ENCODE data around the gene SLC1A2.

DNA sequence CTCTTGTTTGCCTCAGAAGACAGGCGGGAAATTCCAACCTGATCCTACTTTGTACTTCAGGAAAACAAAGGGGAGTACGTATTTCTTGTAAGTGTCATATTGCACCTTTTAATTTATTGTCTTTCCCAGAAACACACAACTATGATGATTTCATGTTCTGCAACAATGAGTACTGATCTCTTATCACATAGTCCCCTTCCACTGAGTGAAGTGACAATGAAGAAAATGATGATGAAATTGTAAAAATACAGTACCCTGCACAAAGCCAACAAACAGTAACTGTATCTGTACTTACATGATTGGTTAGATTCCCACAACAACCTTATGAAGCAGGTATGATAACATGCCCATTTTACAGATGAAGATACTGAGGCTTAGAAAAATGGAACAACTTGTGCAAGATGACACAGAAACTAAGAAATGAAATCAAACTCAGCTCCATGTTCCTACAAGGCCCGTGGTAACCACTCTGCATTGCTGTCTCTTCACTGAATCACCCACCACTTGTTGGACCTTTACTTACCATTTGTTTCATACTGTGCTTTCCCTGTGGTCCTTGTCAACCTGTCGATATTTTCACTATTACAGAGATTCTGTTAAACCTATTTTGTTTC lies 37.5 kb downstream of the SLC1A2 start:
- TF ChIP-seq PPARA (CRISPR knock-in tag; IDR thresholded peaks at IDR 0.05; ENCODE audit: borderline replicate concordance) (no peak), CSDC2 (CRISPR knock-in tag; IDR thresholded peaks at IDR 0.05) (no peak), ZC3H10 (CRISPR knock-in tag; IDR thresholded peaks at IDR 0.05) (no peak), RARB (CRISPR knock-in tag; IDR thresholded peaks at IDR 0.05) (no peak), ZFP30 (CRISPR knock-in tag; IDR thresholded peaks at IDR 0.05) (no peak), ZNF70 (CRISPR knock-in tag; IDR thresholded peaks at IDR 0.05) (no peak), ARNTL (CRISPR knock-in tag; IDR thresholded peaks at IDR 0.05; ENCODE audit: borderline replicate concordance, low read depth) (no peak)
- TF ChIP-seq, protein P1, sequence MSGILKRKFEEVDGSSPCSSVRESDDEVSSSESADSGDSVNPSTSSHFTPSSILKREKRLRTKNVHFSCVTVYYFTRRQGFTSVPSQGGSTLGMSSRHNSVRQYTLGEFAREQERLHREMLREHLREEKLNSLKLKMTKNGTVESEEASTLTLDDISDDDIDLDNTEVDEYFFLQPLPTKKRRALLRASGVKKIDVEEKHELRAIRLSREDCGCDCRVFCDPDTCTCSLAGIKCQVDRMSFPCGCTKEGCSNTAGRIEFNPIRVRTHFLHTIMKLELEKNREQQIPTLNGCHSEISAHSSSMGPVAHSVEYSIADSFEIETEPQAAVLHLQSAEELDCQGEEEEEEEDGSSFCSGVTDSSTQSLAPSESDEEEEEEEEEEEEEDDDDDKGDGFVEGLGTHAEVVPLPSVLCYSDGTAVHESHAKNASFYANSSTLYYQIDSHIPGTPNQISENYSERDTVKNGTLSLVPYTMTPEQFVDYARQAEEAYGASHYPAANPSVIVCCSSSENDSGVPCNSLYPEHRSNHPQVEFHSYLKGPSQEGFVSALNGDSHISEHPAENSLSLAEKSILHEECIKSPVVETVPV (CRISPR knock-in tag; IDR thresholded peaks at IDR 0.05), result no peak
- TF ChIP-seq, protein P2, sequence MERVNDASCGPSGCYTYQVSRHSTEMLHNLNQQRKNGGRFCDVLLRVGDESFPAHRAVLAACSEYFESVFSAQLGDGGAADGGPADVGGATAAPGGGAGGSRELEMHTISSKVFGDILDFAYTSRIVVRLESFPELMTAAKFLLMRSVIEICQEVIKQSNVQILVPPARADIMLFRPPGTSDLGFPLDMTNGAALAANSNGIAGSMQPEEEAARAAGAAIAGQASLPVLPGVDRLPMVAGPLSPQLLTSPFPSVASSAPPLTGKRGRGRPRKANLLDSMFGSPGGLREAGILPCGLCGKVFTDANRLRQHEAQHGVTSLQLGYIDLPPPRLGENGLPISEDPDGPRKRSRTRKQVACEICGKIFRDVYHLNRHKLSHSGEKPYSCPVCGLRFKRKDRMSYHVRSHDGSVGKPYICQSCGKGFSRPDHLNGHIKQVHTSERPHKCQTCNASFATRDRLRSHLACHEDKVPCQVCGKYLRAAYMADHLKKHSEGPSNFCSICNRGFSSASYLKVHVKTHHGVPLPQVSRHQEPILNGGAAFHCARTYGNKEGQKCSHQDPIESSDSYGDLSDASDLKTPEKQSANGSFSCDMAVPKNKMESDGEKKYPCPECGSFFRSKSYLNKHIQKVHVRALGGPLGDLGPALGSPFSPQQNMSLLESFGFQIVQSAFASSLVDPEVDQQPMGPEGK (CRISPR knock-in tag; IDR thresholded peaks at IDR 0.05; ENCODE audit: borderline replicate concordance), result no peak

Data from SK-N-SH treated with all-trans-retinoic acid at 6 μM for 48 hours (cell line).